Mesendoderm (in vitro differentiated cells): ENCODE results near the gene EN2.

Experiments used
- DNase-seq: peaks from one replicate; pipeline ENCODE4 v3.0.0; 2013
- H2AK5ac ChIP-seq: 2 replicates; pipeline ENCODE4 v1.6.1; 2013; ENCODE audit warnings: low read length, inconsistent platforms
- H2BK120ac ChIP-seq: 2 replicates; pipeline ENCODE4 v1.6.1; 2013; ENCODE audit warnings: low read depth, mild to moderate bottlenecking, low read length, moderate library complexity, mixed read lengths
- H2BK15ac ChIP-seq: replicated peaks from 2 replicates; pipeline ENCODE4 v1.6.1; 2013; ENCODE audit warnings: low read depth, mild to moderate bottlenecking, moderate library complexity
- H2BK5ac ChIP-seq: 2 replicates; pipeline ENCODE4 v1.6.1; 2013; ENCODE audit warnings: low read length, inconsistent platforms
- H3K18ac ChIP-seq: 2 replicates; pipeline ENCODE4 v1.6.1; 2013; ENCODE audit warnings: mild to moderate bottlenecking, low read length, mixed read lengths
- H3K23ac ChIP-seq: one replicate; pipeline ENCODE4 v1.6.1; 2013; ENCODE audit warnings: low read length
- H3K27ac ChIP-seq: 2 replicates; pipeline ENCODE4 v1.5.1; 2013; ENCODE audit warnings: low read depth, mild to moderate bottlenecking, inconsistent platforms, low read length, moderate library complexity
- H3K27me3 ChIP-seq: 2 replicates; pipeline ENCODE4 v1.6.1; 2013; ENCODE audit warnings: low read length, control low read depth, mild to moderate bottlenecking, inconsistent platforms; ENCODE audit not compliant: insufficient read depth, poor library complexity
- H3K36me3 ChIP-seq: 2 replicates; pipeline ENCODE4 v1.6.1; 2013; ENCODE audit warnings: low read length, inconsistent platforms; ENCODE audit not compliant: control insufficient read depth, insufficient read depth
- H3K4ac ChIP-seq: one replicate; pipeline ENCODE4 v1.6.1; 2013; ENCODE audit warnings: low read depth, mild to moderate bottlenecking, low read length, moderate library complexity
- H3K4me1 ChIP-seq: 2 replicates; pipeline ENCODE4 v1.6.1; 2013; ENCODE audit warnings: low read depth, low read length, inconsistent platforms; ENCODE audit not compliant: control insufficient read depth
- H3K4me2 ChIP-seq: 2 replicates; pipeline ENCODE4 v1.6.1; 2013; ENCODE audit warnings: low read length
- H3K4me3 ChIP-seq: 2 replicates; pipeline ENCODE4 v1.5.1; 2013; ENCODE audit warnings: mild to moderate bottlenecking, low read length
- H3K56ac ChIP-seq: one replicate; pipeline ENCODE4 v1.6.1; 2013; ENCODE audit warnings: low read length
- H3K79me1 ChIP-seq: 2 replicates; pipeline ENCODE4 v1.6.1; 2013; ENCODE audit warnings: low read length, inconsistent platforms
- H3K79me2 ChIP-seq: 2 replicates; pipeline ENCODE4 v1.6.1; 2013; ENCODE audit warnings: mild to moderate bottlenecking, low read length; ENCODE audit not compliant: control insufficient read depth, insufficient read depth
- H3K9ac ChIP-seq: 2 replicates; pipeline ENCODE4 v1.6.1; 2013; ENCODE audit warnings: low read length, inconsistent platforms
- H4K5ac ChIP-seq: one replicate; pipeline ENCODE4 v1.6.1; 2013; ENCODE audit warnings: low read length
- H4K8ac ChIP-seq: one replicate; pipeline ENCODE4 v1.6.1; 2013; ENCODE audit warnings: low read depth, mild to moderate bottlenecking, control low read depth, low read length, moderate library complexity
- WGBS: extraction: QIAGEN DNeasy Blood & Tissue Kit; methylation state at CpG from one replicate; pipeline ENCODE4 v1.1.7; 2013; ENCODE audit warnings: low lambda C conversion rate, missing lambda C conversion rate; ENCODE audit not compliant: insufficient coverage; ENCODE audit errors: extremely low coverage; 5-methylcytosine and 5-hydroxymethylcytosine counted together

EN2 gene

DNA sequence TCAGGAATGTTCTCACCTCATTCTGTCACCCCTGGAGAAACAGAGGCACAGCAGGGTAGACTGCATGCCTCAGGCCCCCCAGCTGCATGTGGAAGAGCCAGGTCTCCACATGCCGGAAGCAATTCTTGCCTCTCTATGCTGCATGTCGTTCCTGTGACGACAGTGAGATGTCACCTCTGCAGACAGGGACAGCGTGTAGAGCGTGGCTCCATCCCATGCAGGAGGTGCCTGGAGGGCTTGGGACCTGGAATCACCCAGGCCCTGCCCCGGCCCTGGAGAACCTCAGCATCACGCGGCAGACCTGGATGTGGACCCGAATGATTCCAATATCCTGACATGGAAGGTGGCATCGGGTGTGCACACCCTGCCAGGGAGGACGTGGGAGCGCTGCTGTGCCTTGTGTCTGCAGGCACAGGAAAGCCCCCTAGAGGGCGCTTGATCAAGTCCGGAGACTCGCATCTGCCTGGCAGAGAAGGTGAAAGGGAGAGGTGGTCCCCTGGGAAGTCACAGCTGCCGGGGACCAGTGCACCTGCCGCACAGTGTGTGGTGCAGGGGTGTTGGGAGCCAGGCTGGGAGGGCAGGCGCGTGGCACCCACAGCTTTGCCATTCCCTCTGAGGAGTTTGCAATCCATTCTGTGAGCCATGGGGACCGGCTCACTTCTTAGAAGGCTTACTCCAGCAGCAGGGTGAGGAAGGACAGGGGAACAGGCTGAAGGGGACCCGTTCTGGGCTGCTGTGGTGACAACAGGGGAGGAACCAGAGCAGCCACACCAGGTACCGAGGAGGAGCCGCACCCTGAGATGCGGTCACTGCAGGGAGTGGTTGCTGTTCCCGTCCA lies 45.3 kb upstream of the EN2 start:
- H3K9ac ChIP-seq, result no peak overlapping the region
- no peaks in the 10 kb centered on the region for H3K79me1 ChIP-seq
- H3K4me1 ChIP-seq, result peaks cover 7% of the 10 kb centered on the region
- no peak overlapping the region for H3K4ac ChIP-seq
- no peak overlapping the region for H2BK5ac ChIP-seq
- H3K27ac ChIP-seq, result no peak overlapping the region
- H3K27me3 ChIP-seq, result no peaks in the 10 kb centered on the region
- H2BK15ac ChIP-seq, result no peak overlapping the region
- no peak overlapping the region for H3K18ac ChIP-seq
- DNase-seq, result peak; percentile 77
- no peak overlapping the region for H4K5ac ChIP-seq
- no peaks in the 10 kb centered on the region for H3K79me2 ChIP-seq
- H3K56ac ChIP-seq, result no peak overlapping the region
- WGBS, result no CpG with 5 or more reads among the region's 25 CpGs
- H3K4me3 ChIP-seq, result no peak overlapping the region
- H4K8ac ChIP-seq, result no peak overlapping the region
- no peak overlapping the region for H2BK120ac ChIP-seq
- no peaks in the 10 kb centered on the region for H3K36me3 ChIP-seq
- H2AK5ac ChIP-seq, result no peak overlapping the region
- H3K4me2 ChIP-seq, result no peak overlapping the region
- H3K23ac ChIP-seq, result no peak overlapping the region

DNA sequence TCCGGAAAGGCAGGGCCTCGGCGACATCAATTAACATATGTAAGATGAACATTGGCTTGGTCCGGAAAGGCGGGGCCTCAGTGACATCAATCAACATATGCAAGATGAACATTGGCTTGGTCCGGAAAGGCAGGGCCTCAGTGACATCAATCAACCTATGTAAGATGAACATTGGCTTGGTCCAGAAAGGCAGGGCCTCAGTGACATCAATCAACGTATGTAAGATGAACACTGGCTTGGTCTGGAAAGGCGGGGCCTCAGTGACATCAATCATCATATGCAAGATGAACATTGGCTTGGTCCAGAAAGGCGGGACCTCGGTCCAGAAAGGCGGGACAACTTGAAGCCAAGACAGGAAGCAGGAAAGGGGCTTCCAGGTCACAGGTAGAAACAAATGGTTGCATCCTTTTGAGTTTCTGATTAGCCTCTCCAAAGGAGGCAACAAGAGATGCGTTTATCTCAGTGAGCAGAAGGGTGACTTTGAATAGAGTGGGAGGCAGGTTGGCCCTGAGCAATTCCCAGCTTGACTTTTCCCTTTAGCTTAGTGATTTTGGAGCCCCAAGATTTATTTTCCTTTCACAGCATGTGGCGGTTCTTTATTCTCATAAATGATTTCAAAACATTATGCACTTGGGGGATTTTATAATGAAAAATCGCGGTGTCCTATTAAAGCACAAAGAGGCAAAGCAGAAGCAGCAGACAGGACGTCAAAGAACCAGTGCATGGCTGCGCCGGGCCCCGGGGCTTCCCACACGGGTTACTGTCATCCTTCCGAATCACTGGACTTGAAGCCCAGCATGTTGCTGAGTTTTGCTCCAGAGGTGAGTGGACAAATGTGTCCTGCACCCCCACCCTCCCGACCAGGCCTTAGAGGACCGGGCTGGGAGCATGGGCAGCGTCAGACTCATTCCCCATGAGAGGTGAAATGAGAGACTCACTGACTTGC lies 43.1 kb upstream of the EN2 start:
- Histone ChIP-seq H3K27me3 (no peaks in the 10 kb centered on the region), H2AK5ac (no peak overlapping the region), H3K4me2 (no peak overlapping the region), H3K18ac (no peak overlapping the region), H3K4me3 (no peak overlapping the region), H3K36me3 (no peaks in the 10 kb centered on the region), H2BK5ac (no peak overlapping the region), H3K79me1 (no peaks in the 10 kb centered on the region), H3K9ac (no peak overlapping the region), H2BK120ac (no peak overlapping the region), H3K27ac (no peak overlapping the region), H4K5ac (no peak overlapping the region), H3K56ac (no peak overlapping the region), H3K23ac (no peak overlapping the region), H2BK15ac (no peak overlapping the region), H3K4ac (no peak overlapping the region), H3K4me1 (peaks cover 2% of the 10 kb centered on the region), H4K8ac (no peak overlapping the region), H3K79me2 (no peaks in the 10 kb centered on the region)
- DNase-seq, result peak; percentile 45
- no CpG with 5 or more reads among the region's 24 CpGs for WGBS

DNA sequence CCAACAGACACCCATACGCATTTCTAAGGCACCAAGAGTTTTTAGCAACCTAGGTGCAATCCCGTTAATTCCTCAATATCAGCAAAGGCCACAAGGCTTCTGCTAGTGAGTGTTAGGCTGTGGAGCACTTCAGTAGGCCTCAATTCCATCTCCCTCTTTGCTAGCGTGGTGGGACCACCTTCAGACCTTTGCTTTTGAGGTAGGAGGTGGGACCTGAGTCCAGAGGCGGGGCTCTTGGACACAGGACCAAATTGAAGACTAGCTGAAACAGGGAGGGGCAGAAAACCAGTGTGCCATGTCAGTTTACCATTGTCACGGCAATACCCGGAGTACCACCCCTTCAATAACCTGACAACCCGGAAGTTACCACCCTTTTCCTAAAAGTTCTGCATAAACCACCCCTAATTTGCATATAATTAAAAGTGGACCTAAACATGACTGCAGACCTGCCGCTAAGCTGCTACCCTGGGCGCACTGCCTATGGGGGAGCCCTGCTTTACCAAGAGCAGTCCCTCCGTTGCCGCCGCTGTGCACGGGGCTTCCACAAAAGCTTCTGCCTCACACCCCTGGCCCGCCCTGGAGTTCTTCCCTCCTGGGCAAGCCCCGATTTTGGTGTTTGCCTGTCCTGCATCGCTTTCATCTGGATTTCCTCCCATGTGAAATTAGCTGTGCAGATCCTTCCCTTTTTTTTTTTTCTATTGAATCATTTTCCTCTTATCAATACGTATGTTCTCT lies 41.1 kb upstream of the EN2 start:
- H2BK15ac ChIP-seq, result no peak overlapping the region
- H3K4me1 ChIP-seq, result no peaks in the 10 kb centered on the region
- H3K4me2 ChIP-seq, result no peak overlapping the region
- H3K27me3 ChIP-seq, result no peaks in the 10 kb centered on the region
- H3K56ac ChIP-seq, result no peak overlapping the region
- no peak overlapping the region for H4K8ac ChIP-seq
- H2BK5ac ChIP-seq, result no peak overlapping the region
- no peak overlapping the region for H3K23ac ChIP-seq
- DNase-seq, result no peak
- H3K36me3 ChIP-seq, result no peaks in the 10 kb centered on the region
- no peak overlapping the region for H2BK120ac ChIP-seq
- no peak overlapping the region for H3K9ac ChIP-seq
- H3K79me1 ChIP-seq, result no peaks in the 10 kb centered on the region
- H3K18ac ChIP-seq, result no peak overlapping the region
- H3K27ac ChIP-seq, result no peak overlapping the region
- no peaks in the 10 kb centered on the region for H3K79me2 ChIP-seq
- WGBS, result no CpG with 5 or more reads among the region's 17 CpGs
- no peak overlapping the region for H4K5ac ChIP-seq
- H3K4me3 ChIP-seq, result no peak overlapping the region
- no peak overlapping the region for H3K4ac ChIP-seq
- no peak overlapping the region for H2AK5ac ChIP-seq

DNA sequence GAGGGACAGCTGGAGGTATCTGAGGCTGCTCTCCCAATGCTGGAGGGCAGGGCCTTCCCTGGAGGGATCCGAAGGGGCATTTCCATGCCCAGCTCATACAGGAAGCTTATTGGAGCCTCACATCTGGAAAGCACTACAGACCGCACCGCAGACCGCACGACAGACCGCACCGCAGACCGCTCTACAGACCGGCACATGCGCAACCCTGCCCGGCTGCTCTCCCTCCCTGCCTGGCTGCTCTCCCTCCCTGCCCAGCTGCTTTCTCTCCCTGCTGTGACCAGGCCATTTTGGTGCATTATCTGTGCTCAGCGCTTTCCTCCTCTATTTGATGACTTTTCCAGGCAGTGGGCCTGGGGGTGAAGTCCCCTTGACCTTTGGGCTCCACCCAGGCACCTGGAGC lies 39.6 kb upstream of the EN2 start:
- Histone ChIP-seq H2BK120ac (no peak overlapping the region), H3K4me2 (no peak overlapping the region), H3K36me3 (no peaks in the 10 kb centered on the region), H3K27ac (no peak overlapping the region), H3K4me3 (no peak overlapping the region), H3K4ac (no peak overlapping the region), H3K9ac (no peak overlapping the region), H3K79me2 (no peaks in the 10 kb centered on the region), H3K27me3 (no peaks in the 10 kb centered on the region), H4K8ac (no peak overlapping the region), H2BK5ac (no peak overlapping the region), H3K4me1 (no peaks in the 10 kb centered on the region), H3K18ac (no peak overlapping the region), H2BK15ac (no peak overlapping the region), H3K23ac (no peak overlapping the region), H4K5ac (no peak overlapping the region), H3K79me1 (no peaks in the 10 kb centered on the region), H2AK5ac (no peak overlapping the region), H3K56ac (no peak overlapping the region)
- WGBS, result no CpG with 5 or more reads among the region's 12 CpGs
- DNase-seq, result no peak

DNA sequence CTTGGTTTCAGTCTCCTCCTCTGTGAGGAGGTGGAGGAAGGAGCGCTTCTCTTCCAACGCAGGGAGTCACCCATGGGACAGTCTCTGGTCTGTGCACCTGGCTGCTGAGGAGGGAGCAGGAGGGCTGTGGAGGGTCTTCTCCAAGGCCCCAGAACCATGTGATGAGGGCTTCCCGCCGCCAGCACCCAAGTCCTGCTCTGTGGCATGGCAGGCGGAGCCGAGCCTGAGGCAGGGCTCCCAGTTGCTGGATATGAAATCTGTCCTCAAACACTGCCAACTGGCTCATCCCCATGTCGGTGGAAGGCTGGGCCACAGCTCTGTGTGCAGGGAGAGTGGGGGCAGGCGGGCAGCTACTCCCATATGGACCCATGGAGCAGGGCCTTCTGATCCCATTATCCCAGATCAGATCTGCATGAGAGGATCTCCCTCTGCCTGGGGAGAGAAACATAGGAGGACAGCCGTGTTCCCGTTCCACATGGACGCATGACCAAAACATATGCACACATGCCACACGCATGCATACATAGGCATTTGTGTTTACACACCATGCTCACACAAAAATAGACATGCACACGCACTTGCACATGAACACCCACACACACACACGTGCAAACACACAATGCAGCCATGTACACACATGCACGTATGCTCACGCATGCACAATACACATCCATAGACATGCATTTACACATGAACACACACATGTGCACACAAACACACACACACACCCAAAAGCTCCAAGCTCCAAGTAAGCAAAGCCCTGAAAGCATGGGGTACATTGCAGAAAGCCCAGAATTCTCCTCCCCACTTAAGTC lies 38.8 kb upstream of the EN2 start:
- Histone ChIP-seq H3K79me2 (no peaks in the 10 kb centered on the region), H4K8ac (no peak overlapping the region), H3K4me3 (no peak overlapping the region), H3K79me1 (no peaks in the 10 kb centered on the region), H3K4me2 (no peak overlapping the region), H2AK5ac (no peak overlapping the region), H4K5ac (no peak overlapping the region), H3K23ac (no peak overlapping the region), H3K36me3 (no peaks in the 10 kb centered on the region), H3K18ac (no peak overlapping the region), H3K4ac (no peak overlapping the region), H3K27me3 (no peaks in the 10 kb centered on the region), H2BK120ac (no peak overlapping the region), H3K56ac (no peak overlapping the region), H2BK5ac (no peak overlapping the region), H2BK15ac (no peak overlapping the region), H3K4me1 (no peaks in the 10 kb centered on the region), H3K27ac (no peak overlapping the region), H3K9ac (no peak overlapping the region)
- DNase-seq, result no peak
- WGBS, result no CpG with 5 or more reads among the region's 16 CpGs
